Measurements from ENCODE around the gene ZNF385C. TPM values are rescaled to one million over a fixed set of nuclear protein-coding genes. Genes with fewer than 3 reads are reported as not detected.

Gene ZNF385C
- total RNA-seq, 4 donors from 2014 or later = 0.53 to 1.3 TPM; not detected in 2

DNA sequence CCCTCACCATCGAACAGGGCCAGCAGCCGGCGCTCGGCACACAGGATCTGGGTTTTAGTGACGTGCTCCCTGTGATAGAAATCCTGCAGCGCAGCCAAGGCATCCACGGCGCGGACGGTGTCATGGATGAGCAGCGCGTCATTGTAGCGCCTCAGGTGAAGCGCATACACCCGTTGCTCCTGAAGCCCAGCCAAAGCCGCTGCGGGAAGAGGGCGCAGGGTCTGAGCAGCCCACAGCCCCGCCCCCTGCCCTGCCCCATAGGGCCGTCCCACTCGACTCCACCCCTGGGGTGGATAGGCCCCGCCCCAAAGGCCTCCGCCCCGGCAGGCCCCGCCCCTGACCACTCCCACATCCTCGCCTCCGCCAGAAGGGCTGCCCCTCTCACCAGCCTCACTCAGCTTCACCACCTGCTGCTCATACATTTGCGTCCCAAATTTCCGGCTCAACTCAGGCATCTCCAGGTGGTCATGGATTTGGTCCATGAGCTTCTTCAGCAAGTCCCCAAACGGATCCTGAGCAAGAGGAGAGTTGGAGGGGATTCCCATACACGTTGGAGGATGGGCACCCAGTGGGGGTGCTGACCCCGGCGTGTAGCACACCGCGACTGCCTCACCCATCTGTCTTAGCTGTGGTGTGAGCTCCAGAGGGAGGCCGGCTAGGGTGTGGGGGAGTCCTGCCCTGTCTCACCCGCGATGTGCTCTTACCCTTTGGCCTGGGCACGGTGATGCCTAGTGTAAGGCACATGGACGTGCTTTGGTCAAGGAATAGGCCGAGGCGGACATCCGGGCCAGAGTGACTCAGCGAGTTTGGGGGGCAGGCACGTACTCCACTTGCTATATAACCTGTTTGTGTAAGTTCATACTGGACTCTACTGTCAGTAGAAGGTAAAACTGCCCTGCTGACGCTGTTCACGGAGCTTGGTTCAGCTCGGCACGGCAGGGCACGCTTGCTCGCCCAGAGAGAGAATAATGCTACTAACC, 9.6 kb upstream of the ZNF385C start:
- peak overlapping the region in 2 of 4 donors; percentile 19 to 33 for H3K27ac ChIP-seq
- peak; percentile 85 to 96 (median 94) for DNase-seq
- TF ChIP-seq POLR2A (IDR thresholded peaks at IDR 0.05) = no peak
- TF ChIP-seq, protein P1, sequence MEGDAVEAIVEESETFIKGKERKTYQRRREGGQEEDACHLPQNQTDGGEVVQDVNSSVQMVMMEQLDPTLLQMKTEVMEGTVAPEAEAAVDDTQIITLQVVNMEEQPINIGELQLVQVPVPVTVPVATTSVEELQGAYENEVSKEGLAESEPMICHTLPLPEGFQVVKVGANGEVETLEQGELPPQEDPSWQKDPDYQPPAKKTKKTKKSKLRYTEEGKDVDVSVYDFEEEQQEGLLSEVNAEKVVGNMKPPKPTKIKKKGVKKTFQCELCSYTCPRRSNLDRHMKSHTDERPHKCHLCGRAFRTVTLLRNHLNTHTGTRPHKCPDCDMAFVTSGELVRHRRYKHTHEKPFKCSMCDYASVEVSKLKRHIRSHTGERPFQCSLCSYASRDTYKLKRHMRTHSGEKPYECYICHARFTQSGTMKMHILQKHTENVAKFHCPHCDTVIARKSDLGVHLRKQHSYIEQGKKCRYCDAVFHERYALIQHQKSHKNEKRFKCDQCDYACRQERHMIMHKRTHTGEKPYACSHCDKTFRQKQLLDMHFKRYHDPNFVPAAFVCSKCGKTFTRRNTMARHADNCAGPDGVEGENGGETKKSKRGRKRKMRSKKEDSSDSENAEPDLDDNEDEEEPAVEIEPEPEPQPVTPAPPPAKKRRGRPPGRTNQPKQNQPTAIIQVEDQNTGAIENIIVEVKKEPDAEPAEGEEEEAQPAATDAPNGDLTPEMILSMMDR (IDR thresholded peaks at IDR 0.05) = no peak
- H3K4me3 ChIP-seq = peak overlapping the region in 3 of 4 donors; percentile 9 to 38 (median 33)
- peaks cover 0 to 14% (median 9%) of the 10 kb centered on the region in 4 donors for H3K4me1 ChIP-seq
- H3K9me3 ChIP-seq = no peaks in the 10 kb centered on the region
- H3K27me3 ChIP-seq = no peaks in the 10 kb centered on the region
- peaks cover 0 to 15% (median 0%) of the 10 kb centered on the region in 3 donors for H3K36me3 ChIP-seq

DNA sequence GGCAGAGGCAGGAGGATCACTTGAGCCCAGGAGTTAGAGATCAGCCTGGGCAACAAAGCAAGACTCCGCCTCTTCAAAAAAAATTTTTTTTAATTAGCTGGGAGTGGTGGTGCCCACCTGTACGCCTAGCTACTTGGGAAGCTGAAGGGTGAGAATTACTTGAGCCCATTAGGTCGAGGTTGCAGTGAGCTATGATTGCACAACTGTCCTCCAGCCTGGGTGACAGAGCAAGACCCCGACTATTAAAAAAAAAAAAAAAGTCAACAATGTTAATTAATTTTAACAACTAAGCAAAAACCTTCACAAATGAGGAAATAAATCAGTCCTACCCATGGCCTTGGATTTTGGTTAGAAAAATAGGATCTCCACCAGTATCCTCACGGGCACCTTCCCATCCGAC, 8.9 kb upstream of the ZNF385C start:
- Histone ChIP-seq H3K9me3 (no peaks in the 10 kb centered on the region), H3K36me3 (peaks cover 0 to 15% (median 0%) of the 10 kb centered on the region in 3 donors), H3K27me3 (no peaks in the 10 kb centered on the region), H3K4me3 (peak overlapping the region in 3 of 4 donors; percentile 9 to 38 (median 33)), H3K27ac (peak overlapping the region in 1 of 4 donors; percentile 33), H3K4me1 (peaks cover 0 to 11% (median 6%) of the 10 kb centered on the region in 4 donors)
- no peak for DNase-seq
- TF ChIP-seq POLR2A (IDR thresholded peaks at IDR 0.05) = no peak
- TF ChIP-seq, protein P1 (IDR thresholded peaks at IDR 0.05) = no peak

DNA sequence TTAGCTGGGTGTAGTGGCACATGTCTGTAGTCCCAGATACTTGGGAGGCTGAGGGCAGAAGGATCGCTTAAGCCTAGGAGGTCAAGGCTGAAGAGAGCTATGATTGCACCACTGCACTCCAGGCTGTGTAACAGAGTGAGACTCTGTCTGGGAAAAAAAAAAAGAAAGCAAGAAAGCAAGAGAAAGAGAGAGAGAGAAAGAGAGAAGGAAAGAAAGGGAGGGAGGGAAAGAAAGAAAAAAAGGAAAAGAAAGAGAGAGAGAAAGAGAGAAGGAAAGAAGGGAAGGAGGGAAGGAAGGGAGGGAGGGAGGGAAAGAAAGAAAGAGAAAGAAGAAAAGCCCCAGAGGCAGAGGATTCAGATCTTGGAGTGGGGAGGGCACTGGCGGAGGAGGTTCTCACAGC, 7.7 kb upstream of the ZNF385C start:
- no peak for DNase-seq
- Histone ChIP-seq H3K36me3 (peaks cover 0 to 15% (median 0%) of the 10 kb centered on the region in 3 donors), H3K27me3 (no peaks in the 10 kb centered on the region), H3K4me3 (no peak overlapping the region), H3K27ac (no peak overlapping the region), H3K4me1 (peaks cover 0 to 2% (median 0%) of the 10 kb centered on the region in 4 donors), H3K9me3 (no peaks in the 10 kb centered on the region)
- TF ChIP-seq, protein P1 (IDR thresholded peaks at IDR 0.05) = no peak
- TF ChIP-seq POLR2A (IDR thresholded peaks at IDR 0.05) = no peak

DNA sequence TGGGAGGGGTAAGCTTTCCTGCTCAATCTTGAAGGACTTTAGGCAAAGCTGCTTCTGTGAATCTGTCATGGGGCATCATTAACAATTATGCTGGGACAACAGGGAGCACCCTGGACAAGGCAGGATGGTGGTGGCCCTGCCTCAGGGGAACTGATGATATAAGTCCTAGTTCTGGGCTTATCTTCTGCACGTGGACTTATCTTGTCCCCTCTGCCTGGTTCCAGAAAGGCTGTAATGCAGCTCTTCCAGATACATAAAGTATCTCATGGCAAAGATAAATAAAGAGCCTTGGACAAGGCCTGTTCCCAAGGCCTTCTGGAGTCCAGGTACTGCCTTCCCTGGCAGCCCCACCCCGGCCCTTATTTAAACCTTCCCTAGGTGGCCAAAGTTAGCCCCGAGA, 6.0 kb upstream of the ZNF385C start:
- H3K36me3 ChIP-seq = peaks cover 0 to 15% (median 0%) of the 10 kb centered on the region in 3 donors
- TF ChIP-seq, protein P1 (IDR thresholded peaks at IDR 0.05) = no peak
- TF ChIP-seq POLR2A (IDR thresholded peaks at IDR 0.05) = no peak
- no peaks in the 10 kb centered on the region for H3K27me3 ChIP-seq
- no peak overlapping the region for H3K27ac ChIP-seq
- H3K4me1 ChIP-seq = no peaks in the 10 kb centered on the region
- no peaks in the 10 kb centered on the region for H3K9me3 ChIP-seq
- no peak for DNase-seq
- no peak overlapping the region for H3K4me3 ChIP-seq

DNA sequence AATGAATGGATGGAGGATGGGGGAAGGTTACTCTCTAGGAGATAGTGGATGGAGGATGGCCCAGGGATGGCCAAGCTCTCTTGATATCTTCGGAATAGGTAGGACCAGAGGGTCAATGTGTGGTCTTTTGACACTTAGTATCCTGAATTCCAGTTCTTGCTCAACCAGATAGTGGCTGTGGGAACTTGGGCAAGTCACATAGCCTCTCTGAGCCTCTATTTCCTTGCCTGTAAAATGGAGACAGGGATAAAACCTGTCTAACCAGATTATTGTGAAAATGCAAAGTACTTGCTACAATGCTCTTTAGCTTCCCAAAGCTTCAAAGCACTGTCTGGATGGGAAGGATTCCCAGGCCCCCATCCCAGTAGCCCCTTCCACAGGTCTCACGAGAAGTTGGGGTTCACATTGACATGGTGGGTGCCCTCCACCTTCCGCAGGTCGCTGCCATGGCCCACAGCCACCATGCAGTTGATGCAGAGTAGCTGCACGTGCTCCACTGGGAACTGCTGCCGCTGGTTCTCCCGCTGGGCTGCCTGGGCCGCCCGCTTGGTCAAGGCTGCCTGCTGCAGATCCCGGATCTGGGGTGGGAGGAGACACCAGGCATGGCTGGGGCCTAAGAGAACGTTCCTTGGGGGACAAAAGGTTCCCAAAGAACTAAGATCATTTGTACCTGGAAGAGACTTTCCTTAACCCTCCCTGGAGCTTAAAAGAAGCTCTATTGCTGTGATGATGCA, 5.1 kb upstream of the ZNF385C start:
- Histone ChIP-seq H3K4me1 (peaks cover 0 to 3% (median under 1%) of the 10 kb centered on the region in 4 donors), H3K36me3 (peaks cover 0 to 15% (median 0%) of the 10 kb centered on the region in 3 donors), H3K27ac (no peak overlapping the region), H3K27me3 (no peaks in the 10 kb centered on the region), H3K4me3 (no peak overlapping the region), H3K9me3 (no peaks in the 10 kb centered on the region)
- DNase-seq = no peak
- TF ChIP-seq, protein P1 (IDR thresholded peaks at IDR 0.05) = no peak
- TF ChIP-seq POLR2A (IDR thresholded peaks at IDR 0.05) = no peak
